HepG2 (cell line): ENCODE results near the gene ZNF3. TPM values are rescaled to one million over a fixed set of nuclear protein-coding genes. Genes with fewer than 3 reads are reported as not detected.
A peak's percentile ranks its signal among the peaks of the same experiment; 100 is the strongest.

ENCODE experiments used
- ATAD3A ChIP-seq: sonication (generic); formaldehyde crosslinking; IDR thresholded peaks from 2 replicates; pipeline ENCODE4 v1.4.0; 2020; ENCODE audit warnings: missing genetic modification reagents
- BHLHE40 ChIP-seq: IDR thresholded peaks from 2 replicates; pipeline ENCODE4 v1.6.1; 2011; ENCODE audit warnings: low read length, improper control_type of control experiment
- CENPX ChIP-seq: sonication (generic); formaldehyde crosslinking; IDR thresholded peaks from 2 replicates; pipeline ENCODE4 v1.9.0; 2021; ENCODE audit warnings: mild to moderate bottlenecking, missing genetic modification reagents, moderate library complexity
- DNMT1 ChIP-seq: sonication (generic); formaldehyde crosslinking; IDR thresholded peaks from 2 replicates; pipeline ENCODE4 v1.5.1; 2020; ENCODE audit warnings: mild to moderate bottlenecking, missing genetic modification reagents
- ESRRA ChIP-seq: sonication (generic); formaldehyde crosslinking; IDR thresholded peaks from 2 replicates; pipeline ENCODE4 v1.5.1; 2020; ENCODE audit warnings: mild to moderate bottlenecking, low read depth, missing genetic modification reagents
- FOSL2 ChIP-seq: sonication (generic); formaldehyde crosslinking; IDR thresholded peaks from 2 replicates; pipeline ENCODE4 v1.4.0; 2020; ENCODE audit warnings: missing genetic modification reagents
- GLMP ChIP-seq: sonication (generic); formaldehyde crosslinking; IDR thresholded peaks from 2 replicates; pipeline ENCODE4 v1.9.0; 2021; ENCODE audit warnings: missing genetic modification reagents, mild to moderate bottlenecking, borderline replicate concordance
- HOXD1 ChIP-seq: sonication (generic); formaldehyde crosslinking; IDR thresholded peaks from 2 replicates; pipeline ENCODE4 v1.5.0; 2020; ENCODE audit warnings: missing genetic modification reagents
- KAT2B ChIP-seq: fragments of 150-350 bp; IDR thresholded peaks from 2 replicates; pipeline ENCODE4 v1.6.1; 2014; ENCODE audit warnings: low read depth, low read length, borderline replicate concordance
- MTA3 ChIP-seq: sonication (generic); formaldehyde crosslinking; IDR thresholded peaks from 2 replicates; pipeline ENCODE4 v1.4.0; 2020; ENCODE audit warnings: missing genetic modification reagents
- MTF1 ChIP-seq: sonication (generic); formaldehyde crosslinking; IDR thresholded peaks from 2 replicates; pipeline ENCODE4 v1.5.0; 2020; ENCODE audit warnings: missing genetic modification reagents
- NFIB ChIP-seq: sonication (generic); formaldehyde crosslinking; IDR thresholded peaks from 2 replicates; pipeline ENCODE4 v1.9.0; 2021; ENCODE audit warnings: missing genetic modification reagents, mild to moderate bottlenecking, borderline replicate concordance
- PHF21A ChIP-seq: sonication (generic); formaldehyde crosslinking; IDR thresholded peaks from 2 replicates; pipeline ENCODE4 v1.5.0; 2020; ENCODE audit warnings: mild to moderate bottlenecking, missing genetic modification reagents
- SP5 ChIP-seq: IDR thresholded peaks from 2 replicates; pipeline ENCODE4 v1.6.1; 2016; ENCODE audit warnings: low read depth, borderline replicate concordance
- SUZ12 ChIP-seq: fragments of 150-350 bp; IDR thresholded peaks from 2 replicates; pipeline ENCODE4 v1.6.1; 2014; ENCODE audit warnings: low read depth, low read length
- TAF15 ChIP-seq: fragments of 200-400 bp; formaldehyde crosslinking; IDR thresholded peaks from one replicate; pipeline ENCODE4 v1.6.1; 2018; ENCODE audit warnings: mild to moderate bottlenecking, low read depth, low read length; ENCODE audit not compliant: poor library complexity, severe bottlenecking
- TCF7L2 ChIP-seq: IDR thresholded peaks from 2 replicates; pipeline ENCODE4 v1.6.1; 2011; ENCODE audit warnings: mild to moderate bottlenecking, low read depth, low read length, moderate library complexity
- TSC22D2 ChIP-seq: sonication (generic); formaldehyde crosslinking; IDR thresholded peaks from 2 replicates; pipeline ENCODE4 v1.5.1; 2020; ENCODE audit warnings: missing genetic modification reagents, mild to moderate bottlenecking, borderline replicate concordance
- ZC3H13 ChIP-seq: sonication (generic); formaldehyde crosslinking; IDR thresholded peaks from 2 replicates; pipeline ENCODE4 v1.8.1; 2023; ENCODE audit warnings: mild to moderate bottlenecking, missing genetic modification reagents, moderate library complexity
- ZNF274 ChIP-seq: sonication (generic); formaldehyde crosslinking; IDR thresholded peaks from 2 replicates; pipeline ENCODE4 v1.5.1; 2020; ENCODE audit warnings: mild to moderate bottlenecking, missing genetic modification reagents
- ZNF446 ChIP-seq: sonication (generic); formaldehyde crosslinking; IDR thresholded peaks from 2 replicates; pipeline ENCODE4 v1.5.0; 2020; ENCODE audit warnings: mild to moderate bottlenecking, missing genetic modification reagents
- ZNF572 ChIP-seq: sonication (generic); formaldehyde crosslinking; IDR thresholded peaks from 2 replicates; pipeline ENCODE4 v1.5.1; 2020; ENCODE audit warnings: mild to moderate bottlenecking, missing genetic modification reagents
- ZNF724P ChIP-seq: sonication (generic); formaldehyde crosslinking; IDR thresholded peaks from 2 replicates; pipeline ENCODE4 v1.8.0; 2022; ENCODE audit warnings: missing genetic modification reagents, borderline replicate concordance
- ZNF773 ChIP-seq: sonication (generic); formaldehyde crosslinking; IDR thresholded peaks from 2 replicates; pipeline ENCODE4 v1.4.0; 2020; ENCODE audit warnings: missing genetic modification reagents, borderline replicate concordance
- ZSCAN22 ChIP-seq: sonication (generic); formaldehyde crosslinking; IDR thresholded peaks from 2 replicates; pipeline ENCODE4 v1.4.0; 2020; ENCODE audit warnings: mild to moderate bottlenecking, missing genetic modification reagents
- polyA plus RNA-seq, 8 experiments: library from polyadenylated mRNA; depleted of rRNA in 3 of 8; stranded (reverse) in 7 of 8; unstranded in 1 of 8; fragments of >200 nt; fragmentation: Illumina TruSeq in 4 of 8; extraction: Trizol in 4 of 8; gene quantifications; 2 replicates each; pipeline versions ENCODE4 v1.2.1 to v1.2.3, GENCODE V29; 2011 to 2016; ENCODE audit warnings: low read depth in 4 of 8, missing spikeins in 1 of 8, mixed read lengths in 1 of 8; ENCODE audit not compliant: insufficient read depth in 1 of 8
- total RNA-seq, 5 experiments: library from RNA; depleted of rRNA; stranded (reverse); fragments of >200 nt; fragmentation: Illumina TruSeq; extraction: Trizol; gene quantifications; 2 replicates each; pipeline ENCODE4 v1.2.3, GENCODE V29; 2016; ENCODE audit warnings: low read depth in 1 of 5
- TF ChIP-seq, protein P1 (sequence below): sonication (generic); formaldehyde crosslinking; IDR thresholded peaks from 2 replicates; pipeline ENCODE4 v1.5.1; 2020; ENCODE audit warnings: missing genetic modification reagents, mild to moderate bottlenecking, borderline replicate concordance
- TF ChIP-seq, protein P2 (sequence below): sonication (generic); formaldehyde crosslinking; IDR thresholded peaks from 2 replicates; pipeline ENCODE4 v1.5.0; 2020; ENCODE audit warnings: missing genetic modification reagents, mild to moderate bottlenecking, borderline replicate concordance
- TF ChIP-seq, protein P3 (sequence below): sonication (generic); formaldehyde crosslinking; conservative IDR thresholded peaks from 2 replicates; pipeline ENCODE4 v1.4.0; 2020; ENCODE audit warnings: missing genetic modification reagents

ZNF3 gene
- total and polyA plus RNA-seq, 2 of the 13 experiments (the other 11 are each of a cell fraction or from before 2014, with no cell fraction given) = 33.7 to 56.9 TPM

DNA sequence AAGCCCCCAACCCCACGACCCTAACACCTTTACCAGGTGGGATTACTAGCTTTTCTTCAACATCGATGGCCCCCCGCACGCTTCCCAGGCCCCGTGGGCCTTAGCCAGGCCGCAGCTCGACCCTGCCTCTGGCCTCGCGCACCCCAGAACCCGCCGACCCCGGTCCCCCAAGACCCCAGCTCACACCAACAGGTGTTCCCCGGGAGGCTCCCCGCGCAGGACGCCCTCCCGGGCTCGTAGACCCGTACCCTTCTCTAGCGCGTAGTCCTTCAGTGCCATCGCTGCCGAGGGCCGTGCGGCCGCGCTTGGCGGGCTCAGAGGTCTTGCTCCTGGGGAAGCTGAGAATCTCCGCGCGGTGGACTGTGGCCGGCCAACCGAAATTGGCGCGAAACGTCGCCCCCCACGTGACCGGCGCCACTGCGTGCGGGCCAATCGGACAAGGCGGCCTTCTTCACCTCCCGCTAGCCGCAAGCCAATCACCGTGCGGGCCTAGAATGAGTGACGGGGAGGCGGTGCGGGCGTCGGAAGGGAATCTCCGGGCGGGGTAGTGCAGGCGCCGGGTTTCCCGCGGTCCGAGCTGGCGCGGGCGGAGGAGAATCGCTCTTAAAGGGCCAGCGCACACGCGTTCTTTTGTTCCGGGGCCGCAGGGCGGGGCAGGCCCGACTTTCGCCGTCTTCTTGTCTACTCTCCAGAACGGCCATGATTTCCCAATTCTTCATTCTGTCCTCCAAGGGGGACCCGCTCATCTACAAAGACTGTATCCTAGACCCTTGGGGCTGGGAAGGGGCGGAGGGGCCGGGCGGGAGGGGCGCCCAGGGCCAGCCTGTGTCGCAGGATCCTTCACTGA, 19.7 kb upstream of the ZNF3 start, which contains the start of the genes AP4M1 and MCM7 (continued):
- TF ChIP-seq, protein P1, sequence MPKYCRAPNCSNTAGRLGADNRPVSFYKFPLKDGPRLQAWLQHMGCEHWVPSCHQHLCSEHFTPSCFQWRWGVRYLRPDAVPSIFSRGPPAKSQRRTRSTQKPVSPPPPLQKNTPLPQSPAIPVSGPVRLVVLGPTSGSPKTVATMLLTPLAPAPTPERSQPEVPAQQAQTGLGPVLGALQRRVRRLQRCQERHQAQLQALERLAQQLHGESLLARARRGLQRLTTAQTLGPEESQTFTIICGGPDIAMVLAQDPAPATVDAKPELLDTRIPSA = no peak
- no peak for TF ChIP-seq NFIB (CRISPR knock-in tag)
- no peak for TF ChIP-seq MTA3 (CRISPR knock-in tag)
- TF ChIP-seq, protein P2, sequence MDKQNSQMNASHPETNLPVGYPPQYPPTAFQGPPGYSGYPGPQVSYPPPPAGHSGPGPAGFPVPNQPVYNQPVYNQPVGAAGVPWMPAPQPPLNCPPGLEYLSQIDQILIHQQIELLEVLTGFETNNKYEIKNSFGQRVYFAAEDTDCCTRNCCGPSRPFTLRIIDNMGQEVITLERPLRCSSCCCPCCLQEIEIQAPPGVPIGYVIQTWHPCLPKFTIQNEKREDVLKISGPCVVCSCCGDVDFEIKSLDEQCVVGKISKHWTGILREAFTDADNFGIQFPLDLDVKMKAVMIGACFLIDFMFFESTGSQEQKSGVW (CRISPR knock-in tag) = no peak
- peak; percentile 81 for TF ChIP-seq ZNF274 (CRISPR knock-in tag)
- TF ChIP-seq MTF1 (CRISPR knock-in tag) = no peak
- no peak for TF ChIP-seq ATAD3A
- no peak for TF ChIP-seq SUZ12
- TF ChIP-seq FOSL2 (CRISPR knock-in tag) = no peak; the same call in 1 of the 2 replicates
- peak; percentile 85; the same call in 1 of the 2 replicates for TF ChIP-seq ZC3H13 (CRISPR knock-in tag)
- TF ChIP-seq ZNF773 = no peak
- TF ChIP-seq, protein P3, sequence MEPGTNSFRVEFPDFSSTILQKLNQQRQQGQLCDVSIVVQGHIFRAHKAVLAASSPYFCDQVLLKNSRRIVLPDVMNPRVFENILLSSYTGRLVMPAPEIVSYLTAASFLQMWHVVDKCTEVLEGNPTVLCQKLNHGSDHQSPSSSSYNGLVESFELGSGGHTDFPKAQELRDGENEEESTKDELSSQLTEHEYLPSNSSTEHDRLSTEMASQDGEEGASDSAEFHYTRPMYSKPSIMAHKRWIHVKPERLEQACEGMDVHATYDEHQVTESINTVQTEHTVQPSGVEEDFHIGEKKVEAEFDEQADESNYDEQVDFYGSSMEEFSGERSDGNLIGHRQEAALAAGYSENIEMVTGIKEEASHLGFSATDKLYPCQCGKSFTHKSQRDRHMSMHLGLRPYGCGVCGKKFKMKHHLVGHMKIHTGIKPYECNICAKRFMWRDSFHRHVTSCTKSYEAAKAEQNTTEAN (CRISPR knock-in tag) = no peak
- TF ChIP-seq BHLHE40 = peak; percentile 46
- no peak for TF ChIP-seq ZNF572 (CRISPR knock-in tag)
- no peak for TF ChIP-seq ESRRA
- TF ChIP-seq CENPX = no peak
- TF ChIP-seq HOXD1 (CRISPR knock-in tag) = 0 out of 2 replicates have a peak, but pooled peaks have one; percentile 30
- no peak; the same call in 1 of the 2 replicates for TF ChIP-seq ZNF724P
- 0 out of 2 replicates have a peak, but pooled peaks have one; percentile 57 for TF ChIP-seq DNMT1 (CRISPR knock-in tag)
- no peak for TF ChIP-seq KAT2B
- TF ChIP-seq ZSCAN22 (CRISPR knock-in tag) = no peak
- TF ChIP-seq GLMP (CRISPR knock-in tag) = no peak
- peak; percentile 24; the same call in 1 of the 2 replicates for TF ChIP-seq SP5 (CRISPR knock-in tag)
- no peak for TF ChIP-seq TSC22D2 (CRISPR knock-in tag)
- no peak for TF ChIP-seq TAF15
- TF ChIP-seq PHF21A = peak; percentile 34; the same call in 1 of the 2 replicates
- TF ChIP-seq TCF7L2 = no peak
- TF ChIP-seq ZNF446 (CRISPR knock-in tag) = no peak
